ENCODE measurements around the gene SIGLEC11.

DNA sequence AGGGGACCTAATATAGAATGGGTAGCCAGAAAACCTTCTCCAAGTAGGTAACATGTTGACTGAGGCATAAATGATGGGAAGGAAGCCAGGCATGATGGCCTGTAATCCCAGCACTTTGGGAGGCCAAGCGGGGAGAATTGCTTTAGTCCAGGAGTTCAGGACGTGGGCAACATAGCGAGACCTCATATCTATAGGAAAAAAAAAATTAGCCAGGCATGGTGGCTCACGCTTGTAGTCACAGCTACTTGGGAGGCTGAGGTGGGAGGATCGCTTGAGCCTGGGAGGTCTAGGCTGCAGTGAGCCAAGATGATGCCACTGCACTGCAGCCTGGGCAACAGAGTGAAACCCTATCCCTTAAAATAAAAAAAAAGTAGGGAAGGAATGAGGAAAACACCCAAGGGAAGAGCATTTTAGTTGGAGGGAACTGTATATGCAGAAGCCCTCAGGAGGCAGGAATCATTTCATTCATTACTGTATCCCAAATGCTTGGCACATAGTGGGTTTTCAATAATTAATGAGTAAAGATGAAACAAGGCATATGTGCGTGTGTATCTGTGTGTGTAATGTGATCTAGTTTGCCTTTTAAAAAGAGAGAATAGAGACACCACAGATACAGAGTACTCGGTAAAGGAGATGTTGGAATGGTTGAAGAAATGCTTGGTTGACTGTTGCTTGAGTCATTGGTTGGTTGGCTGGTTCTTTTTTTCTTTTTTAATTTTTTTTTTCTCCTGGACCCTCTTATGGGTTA lies 29.5 kb downstream of the SIGLEC11 start:
- TF ChIP-seq EZH2 (IDR thresholded peaks at IDR 0.05; ENCODE audit: borderline replicate concordance, low read depth, low read length, severe bottlenecking) (no peak), POLR2AphosphoS5 (IDR thresholded peaks at IDR 0.05; ENCODE audit: insufficient read depth, low read depth, low read length) (no peak), POLR2A (IDR thresholded peaks at IDR 0.05; ENCODE audit: low read depth, low read length) (no peak)

All from endothelial cell of umbilical vein (primary cell).